ENCODE data around the gene RALGAPA2.

The RALGAPA2 gene

GRCh38 chr20:20680991-20681508 lies 31.4 kb downstream of the RALGAPA2 start:
- DNase-seq = no peak

- no peak for DNase-seq
Observed at GRCh38 chr20:20679316-20679715, 33.1 kb downstream of the RALGAPA2 start.

- no peak for DNase-seq
Observed at GRCh38 chr20:20677186-20677585, 35.3 kb downstream of the RALGAPA2 start.

- no peak for DNase-seq
Observed at GRCh38 chr20:20668639-20669038, 43.8 kb downstream of the RALGAPA2 start.

GRCh38 chr20:20666359-20666758 lies 46.1 kb downstream of the RALGAPA2 start:
- no peak for DNase-seq

- DNase-seq = no peak
Observed at GRCh38 chr20:20665606-20666332, 46.7 kb downstream of the RALGAPA2 start.

GRCh38 chr20:20664795-20665589 lies 47.5 kb downstream of the RALGAPA2 start:
- no peak for DNase-seq

- no peak for DNase-seq
Observed at GRCh38 chr20:20663841-20664240, 48.6 kb downstream of the RALGAPA2 start.

- DNase-seq = no peak
Observed at GRCh38 chr20:20658871-20659431, 53.5 kb downstream of the RALGAPA2 start.

GRCh38 chr20:20658123-20658522 lies 54.3 kb downstream of the RALGAPA2 start:
- no peak for DNase-seq

- DNase-seq = no peak
Observed at GRCh38 chr20:20657092-20657491, 55.4 kb downstream of the RALGAPA2 start.

GRCh38 chr20:20655883-20656282 lies 56.6 kb downstream of the RALGAPA2 start:
- no peak for DNase-seq

GRCh38 chr20:20649945-20650344 lies 62.5 kb downstream of the RALGAPA2 start:
- no peak for DNase-seq

- no peak for DNase-seq
Observed at GRCh38 chr20:20643927-20644326, 68.5 kb downstream of the RALGAPA2 start.

- no peak for DNase-seq
Observed at GRCh38 chr20:20641783-20642182, 70.7 kb downstream of the RALGAPA2 start.

GRCh38 chr20:20638878-20639277 lies 73.6 kb downstream of the RALGAPA2 start:
- no peak for DNase-seq

- no peak for DNase-seq
Observed at GRCh38 chr20:20637998-20638725, 74.3 kb downstream of the RALGAPA2 start.

GRCh38 chr20:20635006-20635405 lies 77.4 kb downstream of the RALGAPA2 start:
- no peak for DNase-seq

- DNase-seq = no peak
Observed at GRCh38 chr20:20632644-20633043, 79.8 kb downstream of the RALGAPA2 start.

GRCh38 chr20:20630551-20630950 lies 81.9 kb downstream of the RALGAPA2 start:
- DNase-seq = no peak

GRCh38 chr20:20629556-20630188 lies 82.8 kb downstream of the RALGAPA2 start:
- no peak for DNase-seq

- no peak for DNase-seq
Observed at GRCh38 chr20:20628314-20628713, 84.1 kb downstream of the RALGAPA2 start.

- no peak for DNase-seq
Observed at GRCh38 chr20:20627471-20627870, 85.0 kb downstream of the RALGAPA2 start.
